IMR-90 (cell line): Measurements from ENCODE around the gene DENND1A. TPM values are rescaled to one million over a fixed set of nuclear protein-coding genes. Genes with fewer than 3 reads are reported as not detected.

ENCODE experiments used
- ATAC-seq: fragments of 200-7000 bp; cut with Tn5 transposase; 2 replicates; pipeline ENCODE4 v1.9.1; 2020; ENCODE audit warnings: low read depth, mild to moderate bottlenecking, moderate library complexity
- BruUV-seq: library from RNA; stranded (reverse); fragments of 400-500 nt; replicated peaks from 2 replicates; lab custom pipeline; 2021; lab: Mats Ljungman, UMichigan
- CTCF ChIA-PET: fragments of 300-600 bp; formaldehyde crosslinking; extraction: SDS; loops from one replicate; lab custom pipeline; 2021; ENCODE audit warnings: antibody characterized with exemption; lab: Yijun Ruan, JAX
- POLR2A ChIA-PET: fragments of 300-600 bp; sonication (Branson Sonifier 250); formaldehyde crosslinking; loops from one replicate; lab custom pipeline; 2022; ENCODE audit warnings: antibody characterized with exemption; ENCODE audit not compliant: unreplicated experiment; lab: Charles Lee
- DNase-seq: peaks from one replicate; pipeline ENCODE4 v3.0.0; 2013
- H2AFZ ChIP-seq: replicated peaks from 2 replicates; pipeline ENCODE3; 2013; ENCODE audit warnings: low read length, mild to moderate bottlenecking; ENCODE audit not compliant: poor library complexity
- H2AK5ac ChIP-seq: 2 replicates; pipeline ENCODE4 v1.6.1; 2013; ENCODE audit warnings: low read depth, low read length, inconsistent platforms
- H2AK9ac ChIP-seq: replicated peaks from 2 replicates; pipeline ENCODE3; 2013; ENCODE audit warnings: mild to moderate bottlenecking, low read depth, low read length, moderate library complexity; ENCODE audit not compliant: poor library complexity
- H2BK120ac ChIP-seq: 2 replicates; pipeline ENCODE4 v1.6.1; 2013; ENCODE audit warnings: low read depth, low read length, inconsistent platforms
- H2BK15ac ChIP-seq: 3 replicates; pipeline ENCODE4 v1.6.1; 2013; ENCODE audit warnings: low read depth, low read length, inconsistent platforms
- H2BK20ac ChIP-seq: 2 replicates; pipeline ENCODE4 v1.6.1; 2013; ENCODE audit warnings: low read depth, mild to moderate bottlenecking, inconsistent platforms, low read length, moderate library complexity
- H2BK5ac ChIP-seq: 2 replicates; pipeline ENCODE4 v1.6.1; 2013; ENCODE audit warnings: mild to moderate bottlenecking, low read depth, low read length, inconsistent platforms; ENCODE audit not compliant: poor library complexity, severe bottlenecking
- H3K14ac ChIP-seq: replicated peaks from 2 replicates; pipeline ENCODE4 v1.6.1; 2013; ENCODE audit warnings: low read depth, low read length, inconsistent platforms
- H3K18ac ChIP-seq: 2 replicates; pipeline ENCODE4 v1.6.1; 2013; ENCODE audit warnings: low read depth, low read length, control low read depth
- H3K23ac ChIP-seq: 2 replicates; pipeline ENCODE4 v1.6.1; 2013; ENCODE audit warnings: low read depth, low read length, inconsistent platforms
- H3K27ac ChIP-seq: 2 replicates; pipeline ENCODE4 v1.5.1; 2013; ENCODE audit warnings: mild to moderate bottlenecking, control low read depth, low read length; ENCODE audit not compliant: insufficient read depth
- H3K27me3 ChIP-seq: 2 replicates; pipeline ENCODE4 v1.6.1; 2013; ENCODE audit warnings: low read length; ENCODE audit not compliant: control insufficient read depth, insufficient read depth
- H3K36me3 ChIP-seq: 2 replicates; pipeline ENCODE4 v1.6.1; 2013; ENCODE audit warnings: low read length, mixed read lengths; ENCODE audit not compliant: control insufficient read depth, insufficient read depth
- H3K4ac ChIP-seq: 2 replicates; pipeline ENCODE4 v1.6.1; 2013; ENCODE audit warnings: low read depth, low read length, inconsistent platforms
- H3K4me1 ChIP-seq: 2 replicates; pipeline ENCODE4 v1.6.1; 2013; ENCODE audit warnings: low read length, mixed read lengths; ENCODE audit not compliant: control insufficient read depth, insufficient read depth
- H3K4me2 ChIP-seq: 2 replicates; pipeline ENCODE4 v1.6.1; 2013; ENCODE audit warnings: low read depth, mild to moderate bottlenecking, control low read depth, low read length, moderate library complexity
- H3K4me3 ChIP-seq: 2 replicates; pipeline ENCODE4 v1.5.1; 2013; ENCODE audit warnings: low read depth, mild to moderate bottlenecking, control low read depth, low read length, moderate library complexity; ENCODE audit not compliant: insufficient read depth
- H3K56ac ChIP-seq: 2 replicates; pipeline ENCODE4 v1.6.1; 2013; ENCODE audit warnings: low read length, inconsistent platforms; ENCODE audit not compliant: insufficient read depth; ENCODE audit errors: extremely low read depth
- H3K79me1 ChIP-seq, 2 experiments: 2 replicates each; pipeline ENCODE4 v1.6.1; 2013; ENCODE audit warnings: low read length in 2 of 2, inconsistent platforms in 1 of 2, low read depth in 1 of 2
- H3K9ac ChIP-seq: 2 replicates; pipeline ENCODE4 v1.6.1; 2013; ENCODE audit warnings: low read depth, low read length, control low read depth
- H3K9me1 ChIP-seq: 2 replicates; pipeline ENCODE4 v1.6.1; 2013; ENCODE audit warnings: low read length, inconsistent platforms; ENCODE audit not compliant: insufficient read depth
- H3K9me3 ChIP-seq: 2 replicates; pipeline ENCODE4 v1.6.1; 2013; ENCODE audit warnings: low read length; ENCODE audit not compliant: control insufficient read depth, insufficient read depth
- H4K20me1 ChIP-seq: 2 replicates; pipeline ENCODE4 v1.6.1; 2013; ENCODE audit warnings: low read length, inconsistent platforms; ENCODE audit not compliant: insufficient read depth
- H4K5ac ChIP-seq: 2 replicates; pipeline ENCODE4 v1.6.1; 2013; ENCODE audit warnings: mild to moderate bottlenecking, low read depth, low read length, control low read depth
- H4K8ac ChIP-seq, 2 experiments: 2 replicates each; pipeline ENCODE4 v1.6.1; 2013; ENCODE audit warnings: low read depth in 2 of 2, low read length in 2 of 2, control low read depth in 1 of 2, inconsistent platforms in 1 of 2
- H4K91ac ChIP-seq: 2 replicates; pipeline ENCODE4 v1.6.1; 2013; ENCODE audit warnings: low read depth, low read length, inconsistent platforms; ENCODE audit not compliant: insufficient read depth
- BHLHE40 ChIP-seq: fragments of 150-350 bp; IDR thresholded peaks from 2 replicates; pipeline ENCODE4 v1.6.1; 2016; ENCODE audit warnings: mild to moderate bottlenecking, low read depth, low read length
- FOS ChIP-seq: fragments of 150-350 bp; IDR thresholded peaks from 2 replicates; pipeline ENCODE4 v1.6.1; 2016; ENCODE audit warnings: low read depth, low read length
- MAFK ChIP-seq: IDR thresholded peaks from 2 replicates; pipeline ENCODE4 v1.6.1; 2012; ENCODE audit warnings: low read depth, low read length, improper control_type of control experiment
- WGBS, 2 experiments: methylation state at CpG; one replicate each; pipeline versions ENCODE4 v1.1.5 to v1.1.7; 2013; ENCODE audit warnings: missing lambda C conversion rate in 2 of 2; ENCODE audit not compliant: insufficient read length in 1 of 2; ENCODE audit errors: extremely low coverage in 2 of 2; 5-methylcytosine and 5-hydroxymethylcytosine counted together
- dilution Hi-C: fragments of 300-500 bp; cut with HindIII; formaldehyde crosslinking; loops from one replicate; pipeline ENCODE4 v1.14.3; 2018; ENCODE audit warnings: low sequenced_read_pairs; ENCODE audit not compliant: unreplicated experiment
- in situ Hi-C: fragments of 300-500 bp; cut with MboI; formaldehyde crosslinking; loops from 3 replicates; pipeline ENCODE4 v1.14.3; 2019; ENCODE audit warnings: low sequenced_read_pairs, inconsistent platforms, mixed read lengths
- intact Hi-C: fragments of 100-400 bp; cut with micrococcal nuclease; formaldehyde crosslinking; loops from 2 replicates; pipeline ENCODE4 v1.10.0; 2022
- polyA plus RNA-seq, 3 experiments: library from polyadenylated mRNA; depleted of rRNA; stranded (reverse); fragments of >200 nt; gene quantifications; 2 replicates each; pipeline ENCODE4 v1.2.3, GENCODE V29; 2012; ENCODE audit warnings: low replicate concordance in 1 of 3
- total RNA-seq: library from RNA; depleted of rRNA; stranded (reverse); fragments of >200 nt; gene quantifications from 2 replicates; pipeline ENCODE4 v1.2.3, GENCODE V29; 2012

The DENND1A gene
- total and polyA plus RNA-seq, 2 of the 4 experiments (the other 2 are of a cell fraction): 21.4 to 27.6 TPM

- Histone ChIP-seq H3K9me1 (no peaks in the 10 kb centered on the region), H4K91ac (no peak overlapping the region), H4K5ac (no peak overlapping the region), H3K79me1 (no peaks in the 10 kb centered on the region), H4K20me1 (no peaks in the 10 kb centered on the region), H3K18ac (no peak overlapping the region), H3K4me3 (no peak overlapping the region), H3K9ac (no peak overlapping the region), H3K4me1 (no peaks in the 10 kb centered on the region), H2BK5ac (no peak overlapping the region), H2AK9ac (peak overlapping the region; percentile 55), H3K4ac (no peak overlapping the region), H3K56ac (no peak overlapping the region), H4K8ac (no peak overlapping the region), H2BK120ac (no peak overlapping the region), H3K14ac (no peak overlapping the region), H3K27ac (no peak overlapping the region), H2AK5ac (no peak overlapping the region), H2AFZ (peak overlapping the region; percentile 43), H3K23ac (no peak overlapping the region), H3K36me3 (no peaks in the 10 kb centered on the region), H2BK20ac (no peak overlapping the region), H3K9me3 (no peaks in the 10 kb centered on the region), H3K27me3 (peaks cover 51% of the 10 kb centered on the region), H3K4me2 (no peak overlapping the region), H2BK15ac (no peak overlapping the region)
- no peak for DNase-seq
- dilution Hi-C loops: no loop called here
- POLR2A ChIA-PET: no interaction called here
- intact Hi-C loops: no loop called here
- CTCF ChIA-PET: no interaction called here
- no CpG with 5 or more reads among the region's 14 CpGs for WGBS, 2 experiments
- BruUV-seq: no TSS peak
- no peak for TF ChIP-seq MAFK
- no peak for TF ChIP-seq BHLHE40
- TF ChIP-seq FOS: no peak
- ATAC-seq: peak; percentile 33
- in situ Hi-C loops: no loop called here
Measured at GRCh38 chr9:123375469-123376132, 554.3 kb downstream of the DENND1A start.
